Suprapubic skin (tissue), 4 donors: ENCODE data around the gene MC2R. TPM values are rescaled to one million over a fixed set of nuclear protein-coding genes. Genes with fewer than 3 reads are reported as not detected.

Experiments used
- DNase-seq, 2 donors: peaks; one replicate each; pipeline ENCODE4 v3.0.0-alpha.2; 2019; ENCODE audit warnings: low spot score in 2 of 2
- H3K27ac ChIP-seq: fragments of 200-600 bp; sonication (generic); one replicate; pipeline ENCODE4 v1.5.1; 2019
- H3K27me3 ChIP-seq: fragments of 200-600 bp; sonication (generic); one replicate; pipeline ENCODE4 v1.5.1; 2019
- H3K36me3 ChIP-seq: fragments of 200-600 bp; sonication (generic); one replicate; pipeline ENCODE4 v1.5.1; 2019
- H3K4me1 ChIP-seq: fragments of 200-600 bp; sonication (generic); one replicate; pipeline ENCODE4 v1.5.1; 2019
- H3K4me3 ChIP-seq: fragments of 200-600 bp; sonication (generic); one replicate; pipeline ENCODE4 v1.5.1; 2019; ENCODE audit warnings: mild to moderate bottlenecking
- H3K9me3 ChIP-seq: fragments of 200-600 bp; sonication (generic); one replicate; pipeline ENCODE4 v1.5.1; 2019
- EP300 ChIP-seq: sonication (generic); formaldehyde crosslinking; IDR thresholded peaks from one replicate; pipeline ENCODE4 v1.6.1; 2017; ENCODE audit warnings: antibody characterized with exemption
- POLR2A ChIP-seq, 2 donors: fragments of 450-650 bp; IDR thresholded peaks; one replicate each; pipeline ENCODE4 v1.6.1; 2017; ENCODE audit warnings: antibody characterized with exemption in 2 of 2, mild to moderate bottlenecking in 2 of 2, moderate library complexity in 2 of 2
- POLR2AphosphoS5 ChIP-seq, 3 donors: sonication (generic); formaldehyde crosslinking; IDR thresholded peaks; one replicate each; pipeline ENCODE4 v1.6.1; 2017; ENCODE audit warnings: antibody characterized with exemption in 3 of 3
- WGBS: methylation state at CpG from one replicate; pipeline ENCODE4 v1.1.5; 2018; 5-methylcytosine and 5-hydroxymethylcytosine counted together
- total RNA-seq, 4 donors: library from RNA; depleted of rRNA; stranded (reverse); fragments of >200 nt; gene quantifications; one replicate each; pipeline ENCODE4 v1.1.0, GENCODE V29; 2016
- TF ChIP-seq, protein P1 (sequence below), 2 donors: fragments of 200-600 bp in 1 of 2; fragments of 450-650 bp in 1 of 2; sonication (generic) in 1 of 2; IDR thresholded peaks; one replicate each; pipeline ENCODE4 v1.5.1; 2016 to 2019; ENCODE audit warnings: antibody characterized with exemption in 2 of 2, mild to moderate bottlenecking in 1 of 2, moderate library complexity in 1 of 2

Gene MC2R
- total RNA-seq, 4 donors from 2014 or later: not detected

DNA sequence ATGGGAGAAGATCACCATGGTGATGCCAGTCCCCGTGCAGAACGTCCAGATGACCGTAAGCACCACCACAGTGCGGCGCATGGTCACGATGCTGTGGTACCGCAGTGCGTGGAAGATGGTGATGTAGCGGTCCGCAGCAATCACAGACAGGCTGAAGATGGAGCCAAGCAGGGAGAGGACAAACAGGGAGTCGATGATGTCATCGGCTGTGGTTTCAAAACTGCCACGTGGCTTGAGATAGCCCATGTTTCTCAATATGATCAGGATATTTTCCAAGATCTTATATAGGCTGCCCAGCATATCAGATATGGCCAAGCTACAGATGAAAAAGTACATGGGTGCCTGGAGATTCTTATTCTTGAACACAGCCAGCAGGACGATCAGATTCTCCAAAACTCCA is 30.3 kb downstream of the MC2R start:
- H3K27me3 ChIP-seq: no peaks in the 10 kb centered on the region
- DNase-seq: no peak
- H3K4me3 ChIP-seq: no peak overlapping the region
- no peaks in the 10 kb centered on the region for H3K36me3 ChIP-seq
- 93% methylated on average over 14 of the region's 14 CpGs for WGBS
- no peak overlapping the region for H3K27ac ChIP-seq
- TF ChIP-seq, protein P1, sequence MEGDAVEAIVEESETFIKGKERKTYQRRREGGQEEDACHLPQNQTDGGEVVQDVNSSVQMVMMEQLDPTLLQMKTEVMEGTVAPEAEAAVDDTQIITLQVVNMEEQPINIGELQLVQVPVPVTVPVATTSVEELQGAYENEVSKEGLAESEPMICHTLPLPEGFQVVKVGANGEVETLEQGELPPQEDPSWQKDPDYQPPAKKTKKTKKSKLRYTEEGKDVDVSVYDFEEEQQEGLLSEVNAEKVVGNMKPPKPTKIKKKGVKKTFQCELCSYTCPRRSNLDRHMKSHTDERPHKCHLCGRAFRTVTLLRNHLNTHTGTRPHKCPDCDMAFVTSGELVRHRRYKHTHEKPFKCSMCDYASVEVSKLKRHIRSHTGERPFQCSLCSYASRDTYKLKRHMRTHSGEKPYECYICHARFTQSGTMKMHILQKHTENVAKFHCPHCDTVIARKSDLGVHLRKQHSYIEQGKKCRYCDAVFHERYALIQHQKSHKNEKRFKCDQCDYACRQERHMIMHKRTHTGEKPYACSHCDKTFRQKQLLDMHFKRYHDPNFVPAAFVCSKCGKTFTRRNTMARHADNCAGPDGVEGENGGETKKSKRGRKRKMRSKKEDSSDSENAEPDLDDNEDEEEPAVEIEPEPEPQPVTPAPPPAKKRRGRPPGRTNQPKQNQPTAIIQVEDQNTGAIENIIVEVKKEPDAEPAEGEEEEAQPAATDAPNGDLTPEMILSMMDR (IDR thresholded peaks at IDR 0.05): no peak
- no peak for TF ChIP-seq EP300
- H3K9me3 ChIP-seq: no peaks in the 10 kb centered on the region
- no peaks in the 10 kb centered on the region for H3K4me1 ChIP-seq

DNA sequence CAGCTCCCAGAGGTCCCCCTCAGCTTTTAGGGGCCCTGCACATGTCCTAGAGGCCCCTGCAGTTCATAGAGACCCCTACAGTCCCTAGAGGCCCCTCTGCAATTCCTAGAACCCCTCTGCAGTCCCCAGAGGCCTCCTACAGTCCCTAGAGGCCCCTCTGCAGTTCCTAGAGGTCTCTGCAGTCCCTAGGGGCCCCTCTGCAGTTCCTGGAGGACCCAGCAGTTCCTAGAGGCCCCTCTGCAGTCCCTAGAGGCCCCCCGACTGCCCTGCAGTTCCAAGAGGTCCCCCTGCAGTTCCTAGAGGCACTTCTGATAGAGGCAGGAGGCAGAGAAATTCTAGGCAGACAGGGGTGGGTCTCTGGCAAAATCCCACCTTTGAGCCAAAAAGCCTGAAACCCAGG is 35.4 kb downstream of the MC2R start:
- TF ChIP-seq POLR2AphosphoS5 (IDR thresholded peaks at IDR 0.05): no peak
- no peak for TF ChIP-seq POLR2A (IDR thresholded peaks at IDR 0.05)
- no peak for TF ChIP-seq EP300
- TF ChIP-seq, protein P1 (IDR thresholded peaks at IDR 0.05): no peak
- no peak overlapping the region for H3K27ac ChIP-seq
- no peaks in the 10 kb centered on the region for H3K4me1 ChIP-seq
- no CpG with 5 or more reads among the region's 1 CpG for WGBS
- no peak overlapping the region for H3K4me3 ChIP-seq
- no peaks in the 10 kb centered on the region for H3K9me3 ChIP-seq
- no peak for DNase-seq
- no peaks in the 10 kb centered on the region for H3K27me3 ChIP-seq
- no peaks in the 10 kb centered on the region for H3K36me3 ChIP-seq

DNA sequence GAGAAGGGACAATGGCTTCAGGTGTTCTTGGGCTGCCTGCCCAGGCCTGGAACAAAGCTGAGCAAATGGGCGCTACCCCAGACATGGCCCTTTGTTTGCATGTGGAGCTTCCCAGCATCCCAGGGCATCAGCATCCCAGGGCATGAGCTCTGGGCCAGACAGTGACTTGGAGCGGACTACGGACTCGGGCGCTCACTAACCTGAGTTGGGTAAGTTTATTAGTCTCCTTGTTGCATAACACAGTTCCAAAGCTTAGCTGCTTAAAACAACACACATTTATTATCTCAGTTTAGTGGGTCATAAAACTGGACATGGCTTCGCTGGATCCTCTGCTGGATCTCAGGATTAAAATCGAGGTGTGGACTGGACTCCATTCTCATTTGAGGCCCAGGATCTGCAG is 35.8 kb downstream of the MC2R start:
- no peaks in the 10 kb centered on the region for H3K27me3 ChIP-seq
- no peak for TF ChIP-seq POLR2A (IDR thresholded peaks at IDR 0.05)
- TF ChIP-seq POLR2AphosphoS5 (IDR thresholded peaks at IDR 0.05): no peak
- TF ChIP-seq, protein P1 (IDR thresholded peaks at IDR 0.05): no peak
- TF ChIP-seq EP300: no peak
- no peak for DNase-seq
- no peaks in the 10 kb centered on the region for H3K4me1 ChIP-seq
- H3K4me3 ChIP-seq: no peak overlapping the region
- no peaks in the 10 kb centered on the region for H3K9me3 ChIP-seq
- no peak overlapping the region for H3K27ac ChIP-seq
- WGBS: 97% methylated on average over 6 of the region's 7 CpGs
- H3K36me3 ChIP-seq: no peaks in the 10 kb centered on the region

DNA sequence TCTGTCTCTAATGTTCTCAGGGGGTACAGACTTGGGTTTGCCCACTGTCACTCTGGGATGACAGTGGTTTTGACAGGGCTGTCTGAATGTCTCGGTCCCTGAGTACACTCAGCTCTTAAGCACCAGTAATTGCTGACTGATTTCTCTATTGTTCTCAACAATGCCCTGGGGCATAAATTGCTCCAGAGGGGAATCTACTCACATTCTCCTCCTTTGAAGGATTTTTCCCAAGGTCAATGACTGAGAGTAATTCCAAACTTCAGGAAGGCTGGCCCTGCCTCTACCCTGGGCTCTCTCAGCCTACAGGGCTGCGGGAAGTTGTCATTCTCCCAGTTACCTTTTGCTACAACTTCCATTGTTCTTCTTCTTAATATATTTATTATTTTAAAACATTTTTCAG is 36.5 kb downstream of the MC2R start:
- no peaks in the 10 kb centered on the region for H3K27me3 ChIP-seq
- DNase-seq: no peak
- H3K4me1 ChIP-seq: no peaks in the 10 kb centered on the region
- WGBS: 87% methylated on average over 2 of the region's 2 CpGs
- TF ChIP-seq POLR2AphosphoS5 (IDR thresholded peaks at IDR 0.05) (no peak), POLR2A (IDR thresholded peaks at IDR 0.05) (no peak), EP300 (no peak)
- TF ChIP-seq, protein P1 (IDR thresholded peaks at IDR 0.05): no peak
- H3K9me3 ChIP-seq: no peaks in the 10 kb centered on the region
- H3K27ac ChIP-seq: no peak overlapping the region
- H3K4me3 ChIP-seq: no peak overlapping the region
- H3K36me3 ChIP-seq: no peaks in the 10 kb centered on the region

DNA sequence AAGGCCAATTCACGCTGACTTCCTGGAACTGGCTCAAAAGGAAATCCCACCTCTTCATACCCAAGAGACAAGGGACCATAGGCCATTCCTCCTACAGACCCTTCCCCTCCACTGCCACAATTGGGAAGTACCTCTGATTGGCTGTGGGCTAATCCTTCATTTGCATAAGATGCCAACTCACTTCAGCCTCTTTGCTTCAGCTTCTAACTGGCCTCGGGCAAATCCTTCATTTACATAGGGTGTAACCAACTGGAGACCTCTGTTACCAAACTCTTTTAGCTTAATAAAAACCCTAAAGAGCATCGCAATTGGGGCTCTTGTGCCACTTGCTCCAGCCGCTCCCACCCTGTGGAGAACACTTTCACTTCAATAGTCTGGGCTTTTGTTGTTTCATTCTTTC is 38.2 kb downstream of the MC2R start:
- no peak for DNase-seq
- no peaks in the 10 kb centered on the region for H3K36me3 ChIP-seq
- no peaks in the 10 kb centered on the region for H3K9me3 ChIP-seq
- no peak for TF ChIP-seq POLR2AphosphoS5 (IDR thresholded peaks at IDR 0.05)
- TF ChIP-seq EP300: no peak
- TF ChIP-seq, protein P1 (IDR thresholded peaks at IDR 0.05): no peak
- no peak for TF ChIP-seq POLR2A (IDR thresholded peaks at IDR 0.05)
- no peak overlapping the region for H3K4me3 ChIP-seq
- no peak overlapping the region for H3K27ac ChIP-seq
- WGBS: 69% methylated on average over 4 of the region's 4 CpGs
- H3K4me1 ChIP-seq: no peaks in the 10 kb centered on the region
- peaks cover 3% of the 10 kb centered on the region for H3K27me3 ChIP-seq
